GM21367 (cell line): ENCODE results near the gene MEGF8.

ENCODE experiments used
- ATAC-seq: cut with Tn5 transposase; IDR thresholded peaks from one replicate; pipeline ENCODE4 v1.9.1; 2021; ENCODE audit not compliant: unreplicated experiment

MEGF8 gene

DNA sequence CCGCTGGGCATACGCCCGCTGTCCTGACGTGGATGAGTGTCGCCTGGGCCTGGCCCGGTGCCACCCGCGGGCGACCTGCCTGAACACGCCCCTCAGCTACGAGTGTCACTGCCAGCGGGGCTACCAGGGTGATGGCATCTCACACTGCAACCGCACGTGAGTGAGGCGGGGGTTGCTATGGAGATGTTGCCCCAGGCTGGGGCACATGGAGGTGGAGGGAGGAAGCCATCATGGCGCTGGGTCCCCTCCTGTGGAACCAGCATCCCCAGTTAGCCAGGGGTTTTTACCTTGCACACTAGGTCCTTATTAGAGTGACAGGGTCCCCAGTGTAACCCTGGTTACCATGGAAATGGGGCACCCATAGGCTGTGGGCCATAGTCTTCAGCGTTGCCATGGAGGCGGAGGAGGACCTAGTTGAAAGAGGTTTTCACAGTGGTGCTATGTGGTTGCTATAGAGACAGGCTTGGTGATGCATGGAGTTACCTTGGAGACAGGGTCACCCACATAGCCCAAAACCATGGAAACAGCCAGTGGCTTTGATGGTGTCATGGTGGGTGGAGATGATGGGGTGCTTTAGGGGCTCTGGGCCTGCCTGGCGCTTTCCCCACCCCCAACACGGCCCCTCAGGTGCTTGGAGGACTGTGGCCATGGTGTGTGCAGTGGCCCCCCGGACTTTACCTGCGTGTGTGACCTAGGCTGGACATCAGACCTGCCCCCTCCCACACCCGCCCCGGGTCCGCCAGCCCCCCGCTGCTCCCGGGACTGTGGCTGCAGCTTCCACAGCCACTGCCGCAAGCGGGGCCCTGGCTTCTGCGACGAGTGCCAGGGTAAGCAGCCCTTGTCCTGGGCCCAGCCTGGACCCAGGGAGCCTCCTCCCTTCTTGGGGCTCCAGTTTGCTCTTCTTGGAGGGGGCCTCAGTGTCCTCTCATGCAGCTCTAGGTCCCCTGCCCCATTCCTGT lies 27.1 kb downstream of the MEGF8 start:
- no peak for ATAC-seq

DNA sequence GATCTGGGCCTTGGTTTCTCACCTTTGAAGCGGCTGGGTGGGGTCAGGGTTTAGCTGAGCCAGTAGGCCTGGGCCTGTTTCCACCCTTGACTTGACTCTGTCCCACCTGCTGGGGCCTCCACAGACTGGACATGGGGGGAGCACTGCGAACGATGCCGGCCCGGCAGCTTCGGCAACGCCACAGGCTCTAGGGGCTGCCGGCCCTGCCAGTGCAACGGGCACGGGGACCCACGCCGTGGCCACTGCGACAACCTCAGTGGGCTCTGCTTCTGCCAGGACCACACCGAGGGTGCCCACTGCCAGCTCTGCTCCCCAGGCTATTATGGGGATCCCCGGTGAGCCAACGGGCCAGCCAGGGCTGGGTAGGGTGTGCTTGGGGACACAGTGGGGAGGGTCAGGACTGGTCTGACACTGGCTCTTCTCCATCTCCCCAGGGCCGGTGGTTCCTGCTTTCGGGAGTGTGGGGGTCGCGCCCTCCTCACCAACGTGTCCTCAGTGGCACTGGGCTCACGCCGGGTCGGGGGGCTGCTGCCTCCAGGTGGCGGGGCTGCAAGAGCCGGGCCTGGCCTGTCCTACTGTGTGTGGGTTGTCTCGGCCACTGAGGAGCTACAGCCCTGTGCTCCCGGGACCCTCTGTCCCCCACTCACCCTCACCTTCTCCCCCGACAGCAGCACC lies 28.0 kb downstream of the MEGF8 start:
- no peak for ATAC-seq

- no peak for ATAC-seq
These were observed 30.5 kb downstream of the MEGF8 start for GRCh38 chr19:42355896-42356295.

- no peak for ATAC-seq
These were observed 31.3 kb downstream of the MEGF8 start for GRCh38 chr19:42356686-42357085.

DNA sequence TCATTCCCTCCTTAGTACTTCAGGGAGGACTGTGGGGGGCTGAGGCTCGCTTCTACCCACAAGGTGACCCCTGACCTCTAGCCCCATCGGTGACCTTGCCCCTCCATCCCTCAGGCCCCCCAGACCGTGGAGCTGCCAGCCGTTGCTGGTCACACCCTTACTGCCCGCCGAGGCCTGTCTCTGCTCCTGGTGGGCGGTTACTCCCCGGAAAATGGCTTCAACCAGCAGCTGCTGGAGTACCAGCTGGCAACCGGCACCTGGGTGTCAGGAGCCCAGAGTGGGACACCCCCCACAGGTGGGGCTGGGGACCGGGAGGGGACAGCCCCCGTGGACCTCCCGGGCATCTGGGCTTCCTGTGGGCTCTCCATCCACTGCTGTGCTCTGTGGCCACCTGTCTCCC lies 31.9 kb downstream of the MEGF8 start:
- ATAC-seq, result no peak

GRCh38 chr19:42360787-42361544 lies 35.5 kb downstream of the MEGF8 start:
- ATAC-seq, result no peak

GRCh38 chr19:42361545-42361910 lies 36.1 kb downstream of the MEGF8 start:
- ATAC-seq, result no peak

- ATAC-seq, result no peak
These were observed 36.9 kb downstream of the MEGF8 start for GRCh38 chr19:42362342-42362741.

- no peak for ATAC-seq
These were observed 37.5 kb downstream of the MEGF8 start for GRCh38 chr19:42362891-42363440.

GRCh38 chr19:42363614-42364346 lies 38.3 kb downstream of the MEGF8 start:
- no peak for ATAC-seq

DNA sequence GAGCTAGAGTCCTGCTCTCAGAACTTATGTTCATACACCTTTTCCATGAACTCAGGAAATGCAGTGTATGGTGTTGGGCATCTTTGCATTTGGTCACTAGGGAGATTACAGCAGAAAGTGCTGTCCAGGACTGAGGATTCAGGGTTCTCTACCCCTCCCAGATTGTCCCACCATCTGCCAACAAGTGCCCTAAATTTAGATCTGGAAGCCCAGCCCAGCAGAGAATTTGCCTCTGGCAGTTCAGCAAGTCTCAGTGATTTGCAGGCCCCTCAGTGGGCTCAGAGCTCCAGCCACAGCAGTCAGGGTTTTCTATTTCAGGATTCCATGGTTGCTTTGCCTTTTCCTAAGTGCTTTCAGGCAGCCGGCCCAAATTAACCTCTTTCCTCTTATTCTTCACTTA lies 41.2 kb downstream of the MEGF8 start:
- ATAC-seq, result no peak

DNA sequence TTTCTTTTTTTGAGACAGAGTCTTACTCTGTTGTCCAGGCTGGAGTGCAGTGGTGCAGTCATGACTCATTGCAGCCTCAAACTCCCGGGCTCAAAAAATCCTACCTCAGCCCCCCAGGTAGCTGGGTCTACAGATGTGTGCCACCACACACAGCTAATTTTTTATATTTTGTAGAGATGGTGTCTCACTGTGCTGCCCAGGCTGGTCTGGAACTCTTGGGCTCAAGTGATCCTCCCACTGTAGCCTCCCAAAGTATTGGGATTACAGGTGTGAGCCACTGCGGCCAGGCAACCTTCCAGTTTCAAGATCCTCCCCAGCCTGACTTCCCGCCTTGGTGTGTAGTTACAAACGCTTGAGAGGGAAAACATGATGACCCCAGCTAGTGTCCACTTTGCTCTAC lies 42.5 kb downstream of the MEGF8 start:
- no peak for ATAC-seq

- ATAC-seq, result no peak
These were observed 42.9 kb downstream of the MEGF8 start for GRCh38 chr19:42368360-42368759.

DNA sequence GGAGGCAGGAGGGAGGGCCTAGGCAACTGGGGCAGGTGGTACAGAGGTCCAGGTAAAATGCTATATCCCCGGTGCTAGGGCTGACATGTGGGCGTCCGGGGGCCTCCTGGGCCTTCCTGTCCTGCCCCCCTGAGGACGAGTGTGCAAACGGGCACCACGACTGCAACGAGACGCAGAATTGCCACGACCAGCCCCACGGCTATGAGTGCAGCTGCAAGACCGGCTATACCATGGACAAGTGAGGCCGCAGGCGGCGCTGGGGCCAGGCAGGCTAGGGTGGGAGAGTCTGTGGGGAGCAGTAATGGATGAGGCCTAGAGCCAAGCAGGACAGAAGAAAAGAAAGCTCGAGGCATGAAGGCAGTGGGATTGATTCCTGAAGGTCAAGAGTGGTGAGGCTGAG lies 43.3 kb downstream of the MEGF8 start:
- no peak for ATAC-seq

DNA sequence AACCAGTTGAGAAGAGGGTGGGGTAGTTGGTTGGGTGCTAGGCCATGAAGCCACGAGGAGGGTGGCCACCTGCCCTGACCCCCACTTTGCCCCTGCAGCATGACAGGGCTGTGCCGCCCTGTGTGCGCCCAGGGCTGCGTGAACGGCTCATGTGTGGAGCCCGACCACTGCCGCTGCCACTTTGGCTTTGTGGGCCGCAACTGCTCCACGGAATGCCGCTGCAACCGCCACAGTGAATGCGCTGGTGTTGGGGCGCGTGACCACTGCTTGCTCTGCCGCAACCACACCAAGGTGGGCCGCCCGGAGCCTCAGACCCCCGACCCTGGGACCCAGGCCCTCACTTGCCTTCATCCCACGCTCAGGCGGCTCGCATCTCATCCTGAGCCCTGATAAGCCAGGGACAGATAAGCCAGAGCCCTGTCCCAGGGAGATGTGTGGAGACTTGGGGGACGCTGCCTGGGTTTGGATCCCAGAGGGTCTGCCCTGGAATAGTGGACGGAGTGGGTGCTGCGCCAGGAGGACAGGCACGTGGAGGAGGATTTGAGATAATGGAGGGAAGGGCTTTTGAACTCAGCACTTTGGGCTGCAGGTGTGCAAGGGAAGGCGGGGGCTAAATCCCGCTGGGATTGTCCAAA lies 44.1 kb downstream of the MEGF8 start:
- no peak for ATAC-seq

GRCh38 chr19:42370068-42370520 lies 44.7 kb downstream of the MEGF8 start:
- ATAC-seq, result no peak

DNA sequence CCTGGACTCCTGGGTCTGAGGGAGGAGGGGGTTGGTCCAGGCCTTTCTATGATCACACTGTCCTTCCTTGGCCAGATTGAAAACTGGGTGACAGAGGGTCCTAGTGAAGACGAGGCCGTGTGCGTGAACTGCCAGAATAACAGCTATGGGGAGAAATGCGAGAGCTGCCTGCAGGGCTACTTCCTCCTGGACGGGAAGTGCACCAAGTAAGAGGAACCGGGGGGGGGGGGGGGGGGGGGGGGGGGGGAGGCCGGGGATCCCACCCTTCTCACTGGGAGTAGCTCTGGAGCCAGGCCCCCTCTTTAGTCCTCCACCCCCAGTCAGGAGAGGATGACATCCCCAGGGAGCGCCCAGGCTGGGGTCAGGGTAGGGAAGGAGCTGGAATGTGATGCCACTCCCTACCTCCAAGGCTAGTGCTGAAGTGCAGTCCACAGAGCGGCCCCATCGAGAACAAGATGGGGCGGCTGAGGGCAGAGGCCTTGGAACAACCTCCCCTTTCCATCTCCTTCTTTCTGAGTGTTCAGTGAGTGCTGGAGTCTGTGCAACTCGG lies 45.3 kb downstream of the MEGF8 start:
- ATAC-seq, result no peak

GRCh38 chr19:42374826-42375376 lies 49.5 kb downstream of the MEGF8 start:
- no peak for ATAC-seq

GRCh38 chr19:42375415-42376176 lies 50.2 kb downstream of the MEGF8 start:
- no peak for ATAC-seq
